PFSK-1 (cell line): ENCODE results near the gene TPGS2.

Experiments
- FOXP2 ChIP-seq: optimal IDR thresholded peaks from 2 replicates; pipeline ENCODE3; 2011; ENCODE audit warnings: borderline replicate concordance, control low read depth, inconsistent platforms; ENCODE audit not compliant: insufficient read depth; ENCODE audit errors: extremely low read length, extremely low read depth
- POLR2AphosphoS5 ChIP-seq: IDR thresholded peaks from 2 replicates; pipeline ENCODE4 v1.6.1; 2012; ENCODE audit warnings: low read depth, mild to moderate bottlenecking, control low read depth, low read length, moderate library complexity
- SIN3A ChIP-seq: IDR thresholded peaks from 2 replicates; pipeline ENCODE4 v1.6.1; 2012; ENCODE audit warnings: mild to moderate bottlenecking, low read length, moderate library complexity, borderline replicate concordance; ENCODE audit not compliant: insufficient read depth
- TAF1 ChIP-seq: IDR thresholded peaks from 2 replicates; pipeline ENCODE4 v1.6.1; 2012; ENCODE audit warnings: low read length, control low read depth, borderline replicate concordance; ENCODE audit not compliant: insufficient read depth
- TF ChIP-seq, protein P1 (sequence below), 2 experiments: IDR thresholded peaks; 2 replicates each; pipeline versions ENCODE4 v1.6.1 to v1.8.0; 2011 to 2012; ENCODE audit warnings: low read depth in 2 of 2, low read length in 2 of 2, control low read depth in 1 of 2, inconsistent platforms in 1 of 2, mild to moderate bottlenecking in 1 of 2, moderate library complexity in 1 of 2; ENCODE audit not compliant: insufficient read depth in 1 of 2

TPGS2 gene

DNA sequence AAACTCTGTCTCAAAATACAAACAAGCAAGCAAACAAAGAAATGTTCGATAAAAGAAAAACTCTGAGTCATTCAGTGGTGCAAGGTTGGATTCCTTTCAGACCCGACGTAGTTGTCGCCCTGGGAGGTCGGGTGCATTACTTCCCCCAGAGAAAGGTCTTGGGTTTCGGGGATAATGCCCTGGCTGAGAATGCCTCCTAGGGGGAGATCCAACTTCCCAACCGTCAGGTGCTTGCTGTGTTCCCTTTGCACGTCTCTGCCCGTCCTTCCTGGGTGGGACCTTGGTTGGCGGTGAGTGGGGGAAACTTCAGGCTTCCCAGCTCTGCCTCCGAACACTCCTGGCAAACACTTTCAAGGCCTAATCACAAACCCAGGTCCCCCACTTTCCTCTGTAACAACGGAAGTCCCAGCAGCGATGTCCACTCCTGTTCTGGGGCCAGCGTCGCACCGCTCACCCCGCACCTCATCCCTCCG, 609 bp downstream of the TPGS2 start:
- no peak for TF ChIP-seq TAF1
- TF ChIP-seq FOXP2, result no peak
- TF ChIP-seq SIN3A, result no peak
- TF ChIP-seq, protein P1, sequence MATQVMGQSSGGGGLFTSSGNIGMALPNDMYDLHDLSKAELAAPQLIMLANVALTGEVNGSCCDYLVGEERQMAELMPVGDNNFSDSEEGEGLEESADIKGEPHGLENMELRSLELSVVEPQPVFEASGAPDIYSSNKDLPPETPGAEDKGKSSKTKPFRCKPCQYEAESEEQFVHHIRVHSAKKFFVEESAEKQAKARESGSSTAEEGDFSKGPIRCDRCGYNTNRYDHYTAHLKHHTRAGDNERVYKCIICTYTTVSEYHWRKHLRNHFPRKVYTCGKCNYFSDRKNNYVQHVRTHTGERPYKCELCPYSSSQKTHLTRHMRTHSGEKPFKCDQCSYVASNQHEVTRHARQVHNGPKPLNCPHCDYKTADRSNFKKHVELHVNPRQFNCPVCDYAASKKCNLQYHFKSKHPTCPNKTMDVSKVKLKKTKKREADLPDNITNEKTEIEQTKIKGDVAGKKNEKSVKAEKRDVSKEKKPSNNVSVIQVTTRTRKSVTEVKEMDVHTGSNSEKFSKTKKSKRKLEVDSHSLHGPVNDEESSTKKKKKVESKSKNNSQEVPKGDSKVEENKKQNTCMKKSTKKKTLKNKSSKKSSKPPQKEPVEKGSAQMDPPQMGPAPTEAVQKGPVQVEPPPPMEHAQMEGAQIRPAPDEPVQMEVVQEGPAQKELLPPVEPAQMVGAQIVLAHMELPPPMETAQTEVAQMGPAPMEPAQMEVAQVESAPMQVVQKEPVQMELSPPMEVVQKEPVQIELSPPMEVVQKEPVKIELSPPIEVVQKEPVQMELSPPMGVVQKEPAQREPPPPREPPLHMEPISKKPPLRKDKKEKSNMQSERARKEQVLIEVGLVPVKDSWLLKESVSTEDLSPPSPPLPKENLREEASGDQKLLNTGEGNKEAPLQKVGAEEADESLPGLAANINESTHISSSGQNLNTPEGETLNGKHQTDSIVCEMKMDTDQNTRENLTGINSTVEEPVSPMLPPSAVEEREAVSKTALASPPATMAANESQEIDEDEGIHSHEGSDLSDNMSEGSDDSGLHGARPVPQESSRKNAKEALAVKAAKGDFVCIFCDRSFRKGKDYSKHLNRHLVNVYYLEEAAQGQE (IDR thresholded peaks at IDR 0.05; ENCODE audit: insufficient read depth in 1 of 2, low read depth in 2 of 2, low read length in 2 of 2), result no peak
- TF ChIP-seq POLR2AphosphoS5, result no peak

DNA sequence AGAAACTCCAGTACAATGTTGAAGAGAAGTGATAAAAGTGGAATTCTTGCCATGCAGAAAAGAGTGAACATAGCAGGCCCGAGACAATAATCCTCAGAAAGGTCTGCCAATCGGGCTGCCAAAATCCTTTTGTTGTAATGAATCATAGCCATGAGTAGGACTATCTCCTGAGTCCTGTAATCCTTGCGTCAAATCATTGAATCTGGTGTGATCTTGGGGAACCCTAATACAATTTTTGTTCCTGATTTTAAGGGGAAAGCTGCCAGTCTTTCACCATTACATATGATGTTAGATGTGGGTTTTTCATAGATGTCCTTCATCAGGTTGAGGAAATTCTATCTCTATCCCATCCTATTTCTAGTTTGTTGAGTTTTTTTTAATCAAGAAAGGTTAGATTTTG, 2.2 kb downstream of the TPGS2 start:
- TF ChIP-seq, protein P1 (IDR thresholded peaks at IDR 0.05; ENCODE audit: insufficient read depth in 1 of 2, low read depth in 2 of 2, low read length in 2 of 2), result no peak

DNA sequence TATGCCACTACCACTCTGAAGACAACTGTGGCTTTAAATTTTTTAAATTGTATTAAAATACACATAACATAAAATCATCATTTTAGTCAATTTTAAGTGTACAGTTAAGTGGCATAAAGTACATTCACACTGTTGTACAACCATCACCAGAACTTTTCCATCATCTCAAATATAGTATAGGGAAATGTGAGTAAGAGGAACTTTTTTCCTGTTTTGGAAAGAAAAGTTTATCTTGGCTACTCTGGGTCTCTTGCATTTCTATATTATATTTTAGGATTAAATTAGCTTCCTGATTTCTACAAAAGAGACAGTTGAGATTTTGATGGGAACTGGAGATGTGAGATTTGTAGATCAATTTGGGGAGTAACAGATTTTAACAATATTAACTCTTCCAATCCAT, 3.3 kb downstream of the TPGS2 start:
- TF ChIP-seq POLR2AphosphoS5, result no peak

DNA sequence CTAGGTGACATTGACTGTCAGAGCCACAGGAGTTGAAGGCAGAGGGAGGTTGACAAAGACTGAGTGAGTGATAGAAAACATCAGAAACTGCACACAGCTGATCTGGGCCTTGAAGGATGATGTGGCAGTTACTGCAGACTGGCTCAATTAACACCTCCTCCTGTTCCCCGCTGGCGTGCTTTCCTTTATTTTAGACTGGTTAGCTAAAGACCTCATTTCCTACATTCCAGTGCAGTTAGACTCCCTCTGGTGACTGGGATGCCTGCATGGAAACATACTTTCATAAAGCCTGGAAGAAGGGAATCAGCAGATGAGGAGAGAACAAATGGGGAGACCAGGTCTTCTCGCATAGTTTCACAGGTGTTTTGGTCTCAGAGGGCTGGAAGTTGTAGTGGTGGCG, 7.1 kb downstream of the TPGS2 start:
- no peak for TF ChIP-seq FOXP2
- TF ChIP-seq SIN3A, result no peak
- TF ChIP-seq TAF1, result no peak
- TF ChIP-seq, protein P1 (IDR thresholded peaks at IDR 0.05; ENCODE audit: insufficient read depth in 1 of 2, low read depth in 2 of 2, low read length in 2 of 2), result no peak
- TF ChIP-seq POLR2AphosphoS5, result no peak

DNA sequence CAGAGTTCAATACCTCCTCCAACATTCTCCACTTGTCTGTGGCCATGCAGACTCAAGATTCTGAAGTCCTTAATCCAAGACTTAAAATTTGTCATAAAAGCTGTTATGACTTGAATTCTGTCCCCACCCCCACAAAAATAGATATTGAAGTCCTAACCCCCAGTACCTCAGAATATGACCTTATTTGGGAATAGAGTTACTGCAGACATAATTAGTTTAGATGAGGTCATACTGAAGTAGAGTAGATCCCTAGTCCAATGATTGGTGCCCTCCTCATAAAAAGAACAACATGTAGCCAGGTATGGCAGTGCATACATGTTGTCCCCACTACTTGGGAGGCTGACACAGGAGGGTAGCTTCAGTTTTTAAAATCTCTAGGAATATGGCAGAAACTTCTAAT, 9.2 kb downstream of the TPGS2 start:
- TF ChIP-seq TAF1 (no peak), SIN3A (no peak), FOXP2 (no peak), POLR2AphosphoS5 (no peak)
- TF ChIP-seq, protein P1 (IDR thresholded peaks at IDR 0.05; ENCODE audit: insufficient read depth in 1 of 2, low read depth in 2 of 2, low read length in 2 of 2), result no peak

DNA sequence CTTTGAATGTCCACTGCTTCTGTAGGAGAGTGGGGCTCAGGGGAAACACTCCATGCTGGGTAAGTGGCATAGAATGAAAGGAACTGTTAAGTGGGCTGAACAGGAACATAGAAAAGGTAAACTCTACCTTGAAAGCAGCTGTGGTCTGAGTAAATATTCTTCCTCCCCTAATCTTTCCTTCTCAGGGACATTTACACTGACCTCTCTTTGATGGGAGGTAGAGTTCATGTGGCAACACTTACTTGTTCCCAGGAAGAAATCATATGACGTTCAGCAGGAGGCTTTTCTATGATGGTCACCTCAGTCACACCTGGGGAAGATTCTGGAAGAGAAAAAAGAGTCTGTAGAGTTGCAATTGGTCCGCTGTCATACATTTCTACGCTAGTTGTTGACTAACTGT, 10.2 kb downstream of the TPGS2 start:
- TF ChIP-seq POLR2AphosphoS5 (no peak), SIN3A (no peak), TAF1 (no peak)
